ENCODE data around the gene URB1.
A peak's percentile ranks its signal among the peaks of the same experiment; 100 is the strongest.

The URB1 gene

GRCh38 chr21:32325706-32326105 lies 67.1 kb downstream of the URB1 start:
- no peak overlapping the region for H3K4me3 ChIP-seq (ENCODE audit: low read depth, low read length)
- no peaks in the 10 kb centered on the region for H3K27me3 ChIP-seq
- TF ChIP-seq, protein P1, sequence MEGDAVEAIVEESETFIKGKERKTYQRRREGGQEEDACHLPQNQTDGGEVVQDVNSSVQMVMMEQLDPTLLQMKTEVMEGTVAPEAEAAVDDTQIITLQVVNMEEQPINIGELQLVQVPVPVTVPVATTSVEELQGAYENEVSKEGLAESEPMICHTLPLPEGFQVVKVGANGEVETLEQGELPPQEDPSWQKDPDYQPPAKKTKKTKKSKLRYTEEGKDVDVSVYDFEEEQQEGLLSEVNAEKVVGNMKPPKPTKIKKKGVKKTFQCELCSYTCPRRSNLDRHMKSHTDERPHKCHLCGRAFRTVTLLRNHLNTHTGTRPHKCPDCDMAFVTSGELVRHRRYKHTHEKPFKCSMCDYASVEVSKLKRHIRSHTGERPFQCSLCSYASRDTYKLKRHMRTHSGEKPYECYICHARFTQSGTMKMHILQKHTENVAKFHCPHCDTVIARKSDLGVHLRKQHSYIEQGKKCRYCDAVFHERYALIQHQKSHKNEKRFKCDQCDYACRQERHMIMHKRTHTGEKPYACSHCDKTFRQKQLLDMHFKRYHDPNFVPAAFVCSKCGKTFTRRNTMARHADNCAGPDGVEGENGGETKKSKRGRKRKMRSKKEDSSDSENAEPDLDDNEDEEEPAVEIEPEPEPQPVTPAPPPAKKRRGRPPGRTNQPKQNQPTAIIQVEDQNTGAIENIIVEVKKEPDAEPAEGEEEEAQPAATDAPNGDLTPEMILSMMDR (IDR thresholded peaks at IDR 0.05; ENCODE audit: low read depth, low read length) = no peak
- no peaks in the 10 kb centered on the region for H3K9me3 ChIP-seq
- no peaks in the 10 kb centered on the region for H3K4me1 ChIP-seq
- peaks cover 81% of the 10 kb centered on the region for H3K36me3 ChIP-seq
- DNase-seq = no peak

GRCh38 chr21:32322676-32323075 lies 70.1 kb downstream of the URB1 start:
- H3K27me3 ChIP-seq = no peaks in the 10 kb centered on the region
- H3K36me3 ChIP-seq = peaks cover 93% of the 10 kb centered on the region
- no peaks in the 10 kb centered on the region for H3K9me3 ChIP-seq
- no peaks in the 10 kb centered on the region for H3K4me1 ChIP-seq
- no peak for DNase-seq
- H3K4me3 ChIP-seq (ENCODE audit: low read depth, low read length) = no peak overlapping the region
- TF ChIP-seq, protein P1 (IDR thresholded peaks at IDR 0.05; ENCODE audit: low read depth, low read length) = no peak

GRCh38 chr21:32322103-32322502 lies 70.7 kb downstream of the URB1 start:
- Histone ChIP-seq H3K27me3 (no peaks in the 10 kb centered on the region), H3K36me3 (peaks cover 96% of the 10 kb centered on the region), H3K9me3 (no peaks in the 10 kb centered on the region), H3K4me3 (ENCODE audit: low read depth, low read length) (no peak overlapping the region), H3K4me1 (no peaks in the 10 kb centered on the region)
- TF ChIP-seq, protein P1 (IDR thresholded peaks at IDR 0.05; ENCODE audit: low read depth, low read length) = no peak
- DNase-seq = no peak

DNA sequence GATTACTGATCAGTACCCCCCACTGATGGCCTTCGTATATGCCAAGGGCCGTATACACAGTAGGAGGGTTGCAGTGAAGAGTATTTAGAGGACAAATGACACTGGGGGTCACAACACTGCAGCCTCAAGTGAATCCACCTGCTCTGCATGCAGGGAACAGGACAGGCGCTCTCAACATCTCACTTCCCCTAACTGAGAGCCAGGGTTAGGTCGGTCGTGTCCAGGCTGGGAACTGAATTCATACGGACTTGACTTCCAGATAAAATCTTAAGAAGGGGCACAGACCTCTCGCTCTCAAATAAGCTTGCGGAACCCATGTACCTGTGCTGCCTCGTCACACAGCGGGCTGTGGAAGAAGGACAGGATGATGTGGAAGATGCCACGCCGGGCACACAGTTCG lies 71.3 kb downstream of the URB1 start:
- DNase-seq = no peak
- Histone ChIP-seq H3K4me3 (ENCODE audit: low read depth, low read length) (no peak overlapping the region), H3K9me3 (no peaks in the 10 kb centered on the region), H3K36me3 (peaks cover 98% of the 10 kb centered on the region), H3K4me1 (no peaks in the 10 kb centered on the region), H3K27me3 (no peaks in the 10 kb centered on the region)
- TF ChIP-seq, protein P1 (IDR thresholded peaks at IDR 0.05; ENCODE audit: low read depth, low read length) = no peak

DNA sequence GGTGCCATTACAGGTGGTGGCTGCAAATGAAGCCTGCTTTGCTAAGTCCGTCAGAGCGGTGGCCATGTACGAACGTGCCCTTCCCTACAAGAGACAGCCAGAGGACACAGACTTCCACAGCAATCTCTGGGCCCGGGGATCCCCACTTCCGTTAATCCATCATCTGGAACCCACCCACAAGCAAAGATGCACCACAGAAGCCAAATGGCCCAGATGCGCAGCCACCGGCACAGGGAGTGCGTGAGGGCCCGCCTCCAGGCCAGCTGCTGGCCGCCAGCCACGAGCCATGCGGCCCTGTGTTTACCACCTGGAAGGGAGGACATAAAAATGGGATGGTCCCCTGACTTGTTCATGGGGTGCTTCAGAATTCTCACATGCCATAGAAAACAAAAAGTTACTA lies 72.1 kb downstream of the URB1 start:
- H3K27me3 ChIP-seq = no peaks in the 10 kb centered on the region
- TF ChIP-seq, protein P1 (IDR thresholded peaks at IDR 0.05; ENCODE audit: low read depth, low read length) = no peak
- no peaks in the 10 kb centered on the region for H3K9me3 ChIP-seq
- peaks cover 98% of the 10 kb centered on the region for H3K36me3 ChIP-seq
- no peaks in the 10 kb centered on the region for H3K4me1 ChIP-seq
- no peak overlapping the region for H3K4me3 ChIP-seq (ENCODE audit: low read depth, low read length)
- DNase-seq = peak; percentile 37

GRCh38 chr21:32320059-32320458 lies 72.8 kb downstream of the URB1 start:
- TF ChIP-seq, protein P1 (IDR thresholded peaks at IDR 0.05; ENCODE audit: low read depth, low read length) = no peak
- Histone ChIP-seq H3K4me3 (ENCODE audit: low read depth, low read length) (no peak overlapping the region), H3K4me1 (no peaks in the 10 kb centered on the region), H3K27me3 (no peaks in the 10 kb centered on the region), H3K36me3 (peaks cover 96% of the 10 kb centered on the region), H3K9me3 (no peaks in the 10 kb centered on the region)
- no peak for DNase-seq

All from BE2C (cell line).